ENCODE results near the gene FSTL4.

The FSTL4 gene

GRCh38 chr5:133393776-133394476, 218.4 kb downstream of the FSTL4 start:
- Histone ChIP-seq H3K4me1 (ENCODE audit: insufficient read depth, low read length) (no peaks in the 10 kb centered on the region), H3K27ac (ENCODE audit: low read length) (no peak overlapping the region), H3K9me3 (ENCODE audit: insufficient read depth, low read length, severe bottlenecking) (no peaks in the 10 kb centered on the region), H3K36me3 (ENCODE audit: insufficient read depth, low read length) (no peaks in the 10 kb centered on the region), H3K4me3 (ENCODE audit: low read depth in 1 of 2, low read length in 2 of 2) (no peak overlapping the region), H3K79me2 (ENCODE audit: insufficient read depth, low read length) (no peaks in the 10 kb centered on the region), H2AFZ (ENCODE audit: low read depth, low read length) (no peak overlapping the region), H3K27me3 (ENCODE audit: insufficient read depth, low read length, poor library complexity) (no peaks in the 10 kb centered on the region), H4K20me1 (ENCODE audit: insufficient read depth, low read length) (no peaks in the 10 kb centered on the region), H3K4me2 (ENCODE audit: insufficient read depth, low read length) (no peak overlapping the region), H3K9ac (ENCODE audit: low read depth, low read length) (no peak overlapping the region)
- no peak for TF ChIP-seq EZH2 (IDR thresholded peaks at IDR 0.05; ENCODE audit: borderline replicate concordance, low read depth, low read length, severe bottlenecking)
- no peak for TF ChIP-seq CTCF (IDR thresholded peaks at IDR 0.05; ENCODE audit: borderline replicate concordance, extremely low read depth, low read length, poor library complexity, severe bottlenecking)
- DNase-seq (no peak), ATAC-seq (ENCODE audit: insufficient read depth, low read depth) (no peak)

- no peaks in the 10 kb centered on the region for H3K79me2 ChIP-seq (ENCODE audit: insufficient read depth, low read length)
- H3K27ac ChIP-seq (ENCODE audit: low read length): no peak overlapping the region
- no peak for ATAC-seq (ENCODE audit: insufficient read depth, low read depth)
- H3K4me1 ChIP-seq (ENCODE audit: insufficient read depth, low read length): no peaks in the 10 kb centered on the region
- H3K9ac ChIP-seq (ENCODE audit: low read depth, low read length): no peak overlapping the region
- H3K27me3 ChIP-seq (ENCODE audit: insufficient read depth, low read length, poor library complexity): peaks cover 7% of the 10 kb centered on the region
- H3K4me3 ChIP-seq (ENCODE audit: low read depth in 1 of 2, low read length in 2 of 2): no peak overlapping the region
- H2AFZ ChIP-seq (ENCODE audit: low read depth, low read length): no peak overlapping the region
- no peaks in the 10 kb centered on the region for H3K36me3 ChIP-seq (ENCODE audit: insufficient read depth, low read length)
- H3K4me2 ChIP-seq (ENCODE audit: insufficient read depth, low read length): no peak overlapping the region
- no peaks in the 10 kb centered on the region for H4K20me1 ChIP-seq (ENCODE audit: insufficient read depth, low read length)
- H3K9me3 ChIP-seq (ENCODE audit: insufficient read depth, low read length, severe bottlenecking): no peaks in the 10 kb centered on the region
- TF ChIP-seq EZH2 (IDR thresholded peaks at IDR 0.05; ENCODE audit: borderline replicate concordance, low read depth, low read length, severe bottlenecking) (no peak), CTCF (IDR thresholded peaks at IDR 0.05; ENCODE audit: borderline replicate concordance, extremely low read depth, low read length, poor library complexity, severe bottlenecking) (no peak)
- DNase-seq: no peak
Measured at GRCh38 chr5:133392448-133392847, 219.9 kb downstream of the FSTL4 start.

- Histone ChIP-seq H3K27me3 (ENCODE audit: insufficient read depth, low read length, poor library complexity) (peaks cover 7% of the 10 kb centered on the region), H3K9ac (ENCODE audit: low read depth, low read length) (no peak overlapping the region)
- no peak for TF ChIP-seq CTCF (IDR thresholded peaks at IDR 0.05; ENCODE audit: borderline replicate concordance, extremely low read depth, low read length, poor library complexity, severe bottlenecking)
- no peak for TF ChIP-seq EZH2 (IDR thresholded peaks at IDR 0.05; ENCODE audit: borderline replicate concordance, low read depth, low read length, severe bottlenecking)
Measured at GRCh38 chr5:133391354-133392136, 220.8 kb downstream of the FSTL4 start.

More at GRCh38 chr5:133391354-133392136, 220.8 kb downstream of the FSTL4 start:
- Histone ChIP-seq H2AFZ (ENCODE audit: low read depth, low read length) (no peak overlapping the region), H3K4me1 (ENCODE audit: insufficient read depth, low read length) (no peaks in the 10 kb centered on the region), H3K36me3 (ENCODE audit: insufficient read depth, low read length) (no peaks in the 10 kb centered on the region), H3K9me3 (ENCODE audit: insufficient read depth, low read length, severe bottlenecking) (no peaks in the 10 kb centered on the region), H4K20me1 (ENCODE audit: insufficient read depth, low read length) (no peaks in the 10 kb centered on the region), H3K4me2 (ENCODE audit: insufficient read depth, low read length) (no peak overlapping the region), H3K4me3 (ENCODE audit: low read depth in 1 of 2, low read length in 2 of 2) (no peak overlapping the region), H3K27ac (ENCODE audit: low read length) (no peak overlapping the region), H3K79me2 (ENCODE audit: insufficient read depth, low read length) (no peaks in the 10 kb centered on the region)
- DNase-seq: no peak
- ATAC-seq (ENCODE audit: insufficient read depth, low read depth): no peak
